Testis (tissue), 3 donors: ENCODE measurements around the gene RPP30. TPM values are rescaled to one million over a fixed set of nuclear protein-coding genes. Genes with fewer than 3 reads are reported as not detected.

Source experiments
- DNase-seq: peaks from one replicate; pipeline ENCODE4 v3.0.0-alpha.2; 2019
- H3K27ac ChIP-seq, 2 donors: fragments of 200-600 bp; sonication (generic); one replicate each; pipeline ENCODE4 v1.5.1; 2019
- H3K27me3 ChIP-seq: fragments of 200-600 bp; sonication (generic); one replicate; pipeline ENCODE4 v1.5.1; 2019
- H3K36me3 ChIP-seq: fragments of 200-600 bp; sonication (generic); one replicate; pipeline ENCODE4 v1.5.1; 2017; ENCODE audit warnings: low read depth; ENCODE audit errors: missing control alignments
- H3K4me1 ChIP-seq: fragments of 200-600 bp; sonication (generic); one replicate; pipeline ENCODE4 v1.5.1; 2019
- H3K4me3 ChIP-seq, 2 donors: fragments of 200-600 bp; sonication (generic); one replicate each; pipeline ENCODE4 v1.5.1; 2017 to 2019
- H3K9me3 ChIP-seq: fragments of 200-600 bp; sonication (generic); one replicate; pipeline ENCODE4 v1.5.1; 2017
- CTCF ChIP-seq, 3 experiments: fragments of 450-650 bp in 2 of 3; fragments of 200-600 bp in 1 of 3; sonication (generic) in 1 of 3; IDR thresholded peaks; one replicate each; pipeline ENCODE4 v1.5.1; 2016 to 2019; ENCODE audit warnings: antibody characterized with exemption in 3 of 3, mild to moderate bottlenecking in 2 of 3, moderate library complexity in 1 of 3
- POLR2A ChIP-seq: fragments of 450-650 bp; IDR thresholded peaks from one replicate; pipeline ENCODE4 v1.6.1; 2017; ENCODE audit warnings: antibody characterized with exemption, mild to moderate bottlenecking, moderate library complexity
- WGBS, 2 donors: methylation state at CpG; one replicate each; pipeline ENCODE4 v1.1.5; 2018; 5-methylcytosine and 5-hydroxymethylcytosine counted together
- intact Hi-C: fragments of 100-400 bp; cut with DNase I; formaldehyde crosslinking; loops from one replicate; pipeline ENCODE4 v1.15.1; 2023; ENCODE audit warnings: low total_unique reads
- polyA plus RNA-seq: library from polyadenylated mRNA; stranded (reverse); fragments of 350-450 nt; fragmentation: Illumina TruSeq; extraction: RNeasy Lipid Tissue Mini Kit (QIAGEN cat#74804); gene quantifications from one replicate; pipeline ENCODE4 v1.2.3, GENCODE V29; 2014; ENCODE audit warnings: low read depth, low replicate concordance; ENCODE audit not compliant: insufficient read depth
- total RNA-seq, 2 donors: library from RNA; depleted of rRNA; stranded (reverse); fragments of >200 nt; gene quantifications; one replicate each; pipeline ENCODE4 v1.2.3, GENCODE V29; 2016

Gene RPP30
- total and polyA plus RNA-seq, 3 donors from 2014 or later, result 55.7 to 62.6 (median 57.5) TPM

GRCh38 chr10:90855126-90855525 lies 16.6 kb upstream of the RPP30 start:
- H3K27me3 ChIP-seq, result no peaks in the 10 kb centered on the region
- H3K9me3 ChIP-seq, result no peaks in the 10 kb centered on the region
- no peak overlapping the region for H3K4me3 ChIP-seq
- WGBS, 2 donors, result 80 to 87% methylated on average over 3 of the region's 3 CpGs
- H3K36me3 ChIP-seq, result no peaks in the 10 kb centered on the region
- TF ChIP-seq POLR2A (no peak), CTCF (IDR thresholded peaks at IDR 0.05) (no peak)
- intact Hi-C loops, result no loop called here
- DNase-seq, result no peak
- no peaks in the 10 kb centered on the region for H3K4me1 ChIP-seq
- H3K27ac ChIP-seq, result no peak overlapping the region

- DNase-seq, result no peak
- TF ChIP-seq CTCF (IDR thresholded peaks at IDR 0.05) (no peak), POLR2A (no peak)
- no peak overlapping the region for H3K27ac ChIP-seq
- H3K27me3 ChIP-seq, result no peaks in the 10 kb centered on the region
- intact Hi-C loops, result no loop called here
- H3K4me1 ChIP-seq, result no peaks in the 10 kb centered on the region
- H3K4me3 ChIP-seq, result no peak overlapping the region
- no peaks in the 10 kb centered on the region for H3K36me3 ChIP-seq
- H3K9me3 ChIP-seq, result no peaks in the 10 kb centered on the region
- 43 to 66% methylated on average over 3 of the region's 3 CpGs for WGBS, 2 donors
Measured at GRCh38 chr10:90856261-90856660, 15.5 kb upstream of the RPP30 start.

- Histone ChIP-seq H3K4me3 (peak overlapping the region; percentile 59 to 66), H3K36me3 (no peaks in the 10 kb centered on the region), H3K27ac (peak overlapping the region in 1 of 2 donors; percentile 67), H3K27me3 (no peaks in the 10 kb centered on the region), H3K9me3 (no peaks in the 10 kb centered on the region), H3K4me1 (no peaks in the 10 kb centered on the region)
- peak; percentile 18 for DNase-seq
- TF ChIP-seq CTCF (IDR thresholded peaks at IDR 0.05), result no peak
- no peak for TF ChIP-seq POLR2A
- intact Hi-C loops, result no loop called here
- 7 to 9% methylated on average over 28 to 59 of the region's 59 CpGs for WGBS, 2 donors
Measured at GRCh38 chr10:90856964-90857634, 14.7 kb upstream of the RPP30 start.

- H3K27me3 ChIP-seq, result no peaks in the 10 kb centered on the region
- peak within 1 kb of the TSS; percentile 59 to 66 for H3K4me3 ChIP-seq
- no peaks in the 10 kb centered on the region for H3K4me1 ChIP-seq
- peak; percentile 69 for DNase-seq
- peak within 1 kb of the TSS in 1 of 2 donors; percentile 70 for H3K27ac ChIP-seq
- intact Hi-C loops, result no loop called here
- WGBS, 2 donors, result 0 to 2% methylated on average over 5 to 63 of the region's 104 CpGs
- TF ChIP-seq POLR2A (no peak), CTCF (IDR thresholded peaks at IDR 0.05) (peak; percentile 35 to 52 (median 48))
- no peaks in the 10 kb centered on the region for H3K9me3 ChIP-seq
- H3K36me3 ChIP-seq, result no peaks in the 10 kb centered on the region
Measured at GRCh38 chr10:90857635-90858460, 13.9 kb upstream of the RPP30 start, which contains the start of gene HTR7. Gene HTR7 (minus strand): TSS chr10:90858039. CDS start chr10:90857671, 368 bp downstream.
